H9 (cell line): Measurements from ENCODE around the gene ANGEL2. TPM values are rescaled to one million over a fixed set of nuclear protein-coding genes. Genes with fewer than 3 reads are reported as not detected.

ENCODE experiments used
- DNase-seq: peaks from one replicate; pipeline ENCODE4 v3.0.0-alpha.2; 2017
- H2AFZ ChIP-seq: one replicate; pipeline ENCODE4 v1.6.1; 2013; ENCODE audit warnings: mild to moderate bottlenecking, low read length, control low read depth, moderate library complexity
- H2AK5ac ChIP-seq: 2 replicates; pipeline ENCODE4 v1.6.1; 2013; ENCODE audit warnings: low read length, control low read depth, mixed read lengths; ENCODE audit not compliant: insufficient read length
- H2BK120ac ChIP-seq: one replicate; pipeline ENCODE4 v1.6.1; 2013; ENCODE audit warnings: low read depth, mild to moderate bottlenecking, low read length, control low read depth, inconsistent platforms; ENCODE audit not compliant: poor library complexity, severe bottlenecking
- H2BK12ac ChIP-seq: 2 replicates; pipeline ENCODE4 v1.6.1; 2013; ENCODE audit warnings: low read length, control low read depth, mixed read lengths, low read depth; ENCODE audit not compliant: insufficient read length
- H2BK15ac ChIP-seq: 2 replicates; pipeline ENCODE4 v1.6.1; 2013; ENCODE audit warnings: low read depth, low read length, control low read depth
- H2BK20ac ChIP-seq: one replicate; pipeline ENCODE4 v1.6.1; 2013; ENCODE audit warnings: low read depth, mild to moderate bottlenecking, low read length, control low read depth, inconsistent platforms; ENCODE audit not compliant: poor library complexity, severe bottlenecking
- H2BK5ac ChIP-seq: 2 replicates; pipeline ENCODE4 v1.6.1; 2013; ENCODE audit warnings: low read length, control low read depth, mixed read lengths; ENCODE audit not compliant: insufficient read length
- H3K14ac ChIP-seq: 2 replicates; pipeline ENCODE4 v1.6.1; 2013; ENCODE audit warnings: low read length, control low read depth; ENCODE audit not compliant: insufficient read depth
- H3K18ac ChIP-seq: 2 replicates; pipeline ENCODE4 v1.6.1; 2013; ENCODE audit warnings: low read depth, mild to moderate bottlenecking, mixed read lengths, low read length, control low read depth; ENCODE audit not compliant: insufficient read length
- H3K23ac ChIP-seq: 2 replicates; pipeline ENCODE4 v1.6.1; 2013; ENCODE audit warnings: low read length, control low read depth, mixed read lengths, low read depth; ENCODE audit not compliant: insufficient read length
- H3K23me2 ChIP-seq: 2 replicates; pipeline ENCODE4 v1.6.1; 2013; ENCODE audit warnings: low read depth, mild to moderate bottlenecking, mixed read lengths, low read length, control low read depth; ENCODE audit not compliant: insufficient read length, poor library complexity, severe bottlenecking
- H3K27ac ChIP-seq: 2 replicates; pipeline ENCODE4 v1.5.1; 2013; ENCODE audit warnings: low read length, control low read depth, mixed read lengths, low read depth; ENCODE audit not compliant: insufficient read length
- H3K27me3 ChIP-seq: 2 replicates; pipeline ENCODE4 v1.6.1; 2013; ENCODE audit warnings: low read length, control low read depth, inconsistent platforms; ENCODE audit not compliant: insufficient read depth
- H3K4ac ChIP-seq: 2 replicates; pipeline ENCODE4 v1.6.1; 2013; ENCODE audit warnings: low read depth, mild to moderate bottlenecking, control low read depth, inconsistent platforms, low read length, moderate library complexity
- H3K4me1 ChIP-seq: 2 replicates; pipeline ENCODE4 v1.6.1; 2013; ENCODE audit warnings: low read length, control low read depth, inconsistent platforms; ENCODE audit not compliant: insufficient read depth
- H3K4me2 ChIP-seq: 2 replicates; pipeline ENCODE4 v1.6.1; 2013; ENCODE audit warnings: low read length, control low read depth, mixed read lengths; ENCODE audit not compliant: insufficient read length, insufficient read depth
- H3K56ac ChIP-seq: 2 replicates; pipeline ENCODE4 v1.6.1; 2013; ENCODE audit warnings: low read depth, mild to moderate bottlenecking, mixed read lengths, low read length, control low read depth; ENCODE audit not compliant: insufficient read length
- H3K79me1 ChIP-seq: 2 replicates; pipeline ENCODE4 v1.6.1; 2013; ENCODE audit warnings: low read depth, mild to moderate bottlenecking, moderate library complexity, low read length, control low read depth, inconsistent platforms; ENCODE audit not compliant: insufficient read depth, poor library complexity, severe bottlenecking
- H3K79me2 ChIP-seq: 2 replicates; pipeline ENCODE4 v1.6.1; 2013; ENCODE audit warnings: low read length, control low read depth, inconsistent platforms; ENCODE audit not compliant: insufficient read depth
- H3K9ac ChIP-seq: 2 replicates; pipeline ENCODE4 v1.6.1; 2013; ENCODE audit warnings: low read length, control low read depth, mixed read lengths; ENCODE audit not compliant: insufficient read length; ENCODE audit errors: extremely low read depth
- H3K9me3 ChIP-seq: one replicate; pipeline ENCODE4 v1.6.1; 2013; ENCODE audit warnings: low read depth, low read length, inconsistent platforms; ENCODE audit not compliant: control insufficient read depth
- H3T11ph ChIP-seq: one replicate; pipeline ENCODE4 v1.6.1; 2013; ENCODE audit warnings: mild to moderate bottlenecking, low read length, control low read depth, inconsistent platforms
- H4K20me1 ChIP-seq: one replicate; pipeline ENCODE4 v1.6.1; 2013; ENCODE audit not compliant: control insufficient read depth, insufficient read length, insufficient read depth
- H4K5ac ChIP-seq: 2 replicates; pipeline ENCODE4 v1.6.1; 2013; ENCODE audit warnings: low read depth, mild to moderate bottlenecking, mixed read lengths, low read length, control low read depth; ENCODE audit not compliant: insufficient read length
- H4K8ac ChIP-seq: replicated peaks from 2 replicates; pipeline ENCODE4 v1.6.1; 2013; ENCODE audit warnings: low read length, control low read depth, mixed read lengths, low read depth; ENCODE audit not compliant: insufficient read length
- H4K91ac ChIP-seq: 2 replicates; pipeline ENCODE4 v1.6.1; 2013; ENCODE audit warnings: low read depth, mild to moderate bottlenecking, moderate library complexity, mixed read lengths, low read length, control low read depth; ENCODE audit not compliant: insufficient read length
- H3K27ac Mint-ChIP-seq, 3 experiments: 2 replicates in 2 of 3; 3 replicates in 1 of 3; pipeline ENCODE4 v1.8.0; 2020 to 2021; ENCODE audit warnings: mixed read lengths in 3 of 3, mild to moderate bottlenecking in 1 of 3, moderate library complexity in 1 of 3
- H3K27me3 Mint-ChIP-seq: 2 replicates; pipeline ENCODE4 v1.8.0; 2021; ENCODE audit warnings: low read depth, mild to moderate bottlenecking, moderate library complexity, mixed read lengths
- H3K36me3 Mint-ChIP-seq, 3 experiments: 2 replicates in 2 of 3; 3 replicates in 1 of 3; pipeline ENCODE4 v1.8.0; 2020 to 2021; ENCODE audit warnings: low read depth in 3 of 3, mixed read lengths in 3 of 3; ENCODE audit not compliant: insufficient read depth in 1 of 3
- H3K4me1 Mint-ChIP-seq, 2 experiments: 2 replicates each; pipeline ENCODE4 v1.8.0; 2020; ENCODE audit warnings: mixed read lengths in 2 of 2
- H3K4me3 Mint-ChIP-seq, 2 experiments: 2 replicates in 1 of 2; 3 replicates in 1 of 2; pipeline ENCODE4 v1.8.0; 2020 to 2021; ENCODE audit warnings: mild to moderate bottlenecking in 2 of 2, mixed read lengths in 2 of 2, moderate library complexity in 1 of 2
- H3K9me3 Mint-ChIP-seq, 2 experiments: 2 replicates in 1 of 2; 3 replicates in 1 of 2; pipeline ENCODE4 v1.8.0; 2020; ENCODE audit warnings: mild to moderate bottlenecking in 2 of 2, mixed read lengths in 2 of 2, moderate library complexity in 1 of 2
- CTCF ChIP-seq: fragments of 200-600 bp; sonication (generic); conservative IDR thresholded peaks from 3 replicates; pipeline ENCODE4 v1.8.0; 2021; ENCODE audit warnings: antibody characterized with exemption, mild to moderate bottlenecking
- WGBS: extraction: QIAGEN DNeasy Blood & Tissue Kit; methylation state at CpG from one replicate; pipeline ENCODE4 v1.1.7; 2013; ENCODE audit warnings: missing lambda C conversion rate, low lambda C conversion rate, mixed read lengths; ENCODE audit not compliant: insufficient read length; ENCODE audit errors: extremely low coverage; 5-methylcytosine and 5-hydroxymethylcytosine counted together
- total RNA-seq: library from RNA; stranded (reverse); gene quantifications from 2 replicates; pipeline ENCODE4 v1.2.1, GENCODE V29; 2021

ANGEL2 gene
- total RNA-seq, 1 experiment from 2014 or later = 47.8 TPM

GRCh38 chr1:212955098-212955497 lies 60.6 kb downstream of the ANGEL2 start:
- no peak overlapping the region for H3K27ac ChIP-seq
- H3K4me1 ChIP-seq = peaks cover 3% of the 10 kb centered on the region; the same call in 1 of the 2 replicates

More at GRCh38 chr1:212955098-212955497, 60.6 kb downstream of the ANGEL2 start:
- H2BK20ac ChIP-seq = no peak overlapping the region
- no peak overlapping the region for H2AFZ ChIP-seq
- H2BK120ac ChIP-seq = no peak overlapping the region
- H4K20me1 ChIP-seq = peaks cover 2% of the 10 kb centered on the region
- Mint-ChIP-seq H3K4me3 (peak overlapping the region in 1 of 2 experiments; percentile 62; a peak in 1 of 5 replicates), H3K36me3 (peaks cover 64 to 80% (median 67%) of the 10 kb centered on the region in 3 experiments), H3K9me3 (no peaks in the 10 kb centered on the region), H3K27ac (peak overlapping the region; percentile 4 to 42 (median 30); a peak in 3 of 7 replicates), H3K27me3 (peaks cover 2% of the 10 kb centered on the region), H3K4me1 (peaks cover 49 to 54% of the 10 kb centered on the region in 2 experiments)
- no peak overlapping the region for H4K5ac ChIP-seq
- H3K14ac ChIP-seq = no peak overlapping the region
- H2BK15ac ChIP-seq = no peak overlapping the region
- H3K79me2 ChIP-seq = peaks cover 11% of the 10 kb centered on the region; the same call in 1 of the 2 replicates
- H3K23ac ChIP-seq = no peak overlapping the region
- H3K9ac ChIP-seq = no peak overlapping the region
- H3K79me1 ChIP-seq = peaks cover 7% of the 10 kb centered on the region
- no peak overlapping the region for H4K8ac ChIP-seq
- TF ChIP-seq CTCF = no peak
- no peak overlapping the region for H3K4me2 ChIP-seq
- H3K56ac ChIP-seq = no peak overlapping the region
- no peaks in the 10 kb centered on the region for H3K27me3 ChIP-seq
- WGBS = no CpG with 5 or more reads among the region's 3 CpGs
- no peak overlapping the region for H2BK5ac ChIP-seq
- H4K91ac ChIP-seq = no peak overlapping the region
- H3K4ac ChIP-seq = no peak overlapping the region
- peaks cover 12% of the 10 kb centered on the region for H3K23me2 ChIP-seq
- no peak overlapping the region for H3T11ph ChIP-seq
- H2BK12ac ChIP-seq = no peak overlapping the region
- no peak overlapping the region for H3K18ac ChIP-seq
- DNase-seq = no peak
- no peaks in the 10 kb centered on the region for H3K9me3 ChIP-seq
- H2AK5ac ChIP-seq = no peak overlapping the region
